A549 (cell line): Measurements from ENCODE around the gene NFX1. TPM values are rescaled to one million over a fixed set of nuclear protein-coding genes. Genes with fewer than 3 reads are reported as not detected.
"Not testable (repeated sequence)": the region's sequence is repeated elsewhere in the genome, so short reads cannot be mapped to it uniquely, and the experiment has no call there.

Source experiments
- ATAC-seq, 2 experiments: fragments of 200-7000 bp in 1 of 2; fragments of >200 bp in 1 of 2; cut with Nextera tagmentation in 1 of 2; cut with Tn5 transposase in 1 of 2; 3 replicates each; pipeline versions ENCODE4 v1.8.0 to v1.9.1; 2018 to 2020; ENCODE audit warnings: mild to moderate bottlenecking in 1 of 2, moderate library complexity in 1 of 2
- CTCF ChIA-PET: fragments of 300-600 bp; sonication (Branson Sonifier 250); formaldehyde crosslinking; extraction: SDS; loops from one replicate; lab custom pipeline; 2021; ENCODE audit warnings: antibody characterized with exemption, inconsistent platforms; lab: Yijun Ruan, JAX
- POLR2A ChIA-PET: fragments of 350-600 bp; formaldehyde crosslinking; extraction: SDS; loops from one replicate; lab custom pipeline; 2021; ENCODE audit warnings: antibody characterized with exemption, inconsistent platforms; lab: Yijun Ruan, JAX
- DNase-seq, 2 experiments: peaks; one replicate each; pipeline versions ENCODE4 v3.0.0 to v3.0.0-alpha.2; 2011 to 2016; ENCODE audit warnings: low read depth in 1 of 2, low spot score in 1 of 2
- FAIRE-seq: peaks from 2 replicates; lab custom pipeline; 2011; peaks lifted over from hg19 to GRCh38; lab: Jason Lieb, UNC
- H3K27ac ChIP-seq, 2 experiments: fragments of >200 bp; sonication (Bioruptor Twin); formaldehyde crosslinking; 3 replicates each; pipeline ENCODE4 v1.5.1; 2016 to 2017
- H3K4me1 ChIP-seq: fragments of >200 bp; sonication (Bioruptor Twin); formaldehyde crosslinking; 3 replicates; pipeline ENCODE4 v1.6.1; 2016
- H3K4me2 ChIP-seq: fragments of >200 bp; sonication (Bioruptor Twin); formaldehyde crosslinking; 3 replicates; pipeline ENCODE4 v1.6.1; 2016
- H3K4me3 ChIP-seq: fragments of >200 bp; sonication (Bioruptor Twin); formaldehyde crosslinking; 3 replicates; pipeline ENCODE4 v1.5.1; 2016
- H3K9me3 ChIP-seq: fragments of >200 bp; sonication (Bioruptor Twin); formaldehyde crosslinking; 3 replicates; pipeline ENCODE4 v1.6.1; 2016
- BHLHE40 ChIP-seq: IDR thresholded peaks from 2 replicates; pipeline ENCODE4 v1.6.1; 2012; ENCODE audit warnings: low read depth, low read length, inconsistent platforms
- CBX2 ChIP-seq: fragments of 200-600 bp; sonication (generic); IDR thresholded peaks from 2 replicates; pipeline ENCODE4 v1.6.1; 2016; ENCODE audit warnings: low read depth, mild to moderate bottlenecking, borderline replicate concordance
- CBX8 ChIP-seq: fragments of 200-600 bp; sonication (generic); IDR thresholded peaks from 2 replicates; pipeline ENCODE4 v1.6.1; 2016
- CHD4 ChIP-seq: fragments of 200-600 bp; sonication (generic); IDR thresholded peaks from 2 replicates; pipeline ENCODE4 v1.6.1; 2016; ENCODE audit warnings: antibody characterized with exemption, mild to moderate bottlenecking, borderline replicate concordance
- EHF ChIP-seq: fragments of 250-450 bp; sonication (Bioruptor Pico); IDR thresholded peaks from 2 replicates; pipeline ENCODE4 v1.5.0; 2020; ENCODE audit warnings: mild to moderate bottlenecking
- ELK1 ChIP-seq: fragments of 150-350 bp; IDR thresholded peaks from 2 replicates; pipeline ENCODE4 v1.6.1; 2014; ENCODE audit warnings: low read depth, mild to moderate bottlenecking, low read length
- ESRRA ChIP-seq: fragments of 150-350 bp; IDR thresholded peaks from 2 replicates; pipeline ENCODE4 v1.6.1; 2014; ENCODE audit warnings: mild to moderate bottlenecking, low read length, borderline replicate concordance
- HOXA7 ChIP-seq: fragments of 250-450 bp; sonication (Bioruptor Pico); IDR thresholded peaks from 2 replicates; pipeline ENCODE4 v1.5.0; 2020; ENCODE audit warnings: mild to moderate bottlenecking, moderate library complexity
- HOXB13 ChIP-seq: fragments of 250-450 bp; sonication (Bioruptor Pico); IDR thresholded peaks from 2 replicates; pipeline ENCODE4 v1.5.0; 2020; ENCODE audit warnings: low read depth, mild to moderate bottlenecking, moderate library complexity
- KDM5A ChIP-seq: fragments of 200-600 bp; sonication (generic); IDR thresholded peaks from 2 replicates; pipeline ENCODE4 v1.6.1; 2016; ENCODE audit warnings: antibody characterized with exemption, mild to moderate bottlenecking
- NR3C1 ChIP-seq: fragments of >200 bp; sonication (Bioruptor Twin); formaldehyde crosslinking; IDR thresholded peaks from 3 replicates; pipeline ENCODE4 v1.6.1; 2017
- SMC3 ChIP-seq: fragments of >200 bp; sonication (Bioruptor Twin); formaldehyde crosslinking; IDR thresholded peaks from 3 replicates; pipeline ENCODE4 v1.6.1; 2018; ENCODE audit warnings: inconsistent platforms
- TP53 ChIP-seq: fragments of 250-450 bp; sonication (Bioruptor Pico); IDR thresholded peaks from 2 replicates; pipeline ENCODE4 v1.5.0; 2021; ENCODE audit warnings: mild to moderate bottlenecking, moderate library complexity
- ZC3H11A ChIP-seq: fragments of 450-650 bp; IDR thresholded peaks from 2 replicates; pipeline ENCODE4 v1.6.1; 2014; ENCODE audit warnings: antibody characterized with exemption, mild to moderate bottlenecking
- ZFP36 ChIP-seq: fragments of 450-650 bp; IDR thresholded peaks from 2 replicates; pipeline ENCODE4 v1.6.1; 2014; ENCODE audit warnings: borderline replicate concordance; ENCODE audit not compliant: partially characterized antibody
- WGBS: methylation state at CpG from one replicate; pipeline ENCODE4 v1.1.6; 2017; ENCODE audit errors: missing lambda C conversion rate; 5-methylcytosine and 5-hydroxymethylcytosine counted together
- polyA plus RNA-seq, 4 experiments: library from polyadenylated mRNA; depleted of rRNA in 3 of 4; stranded (reverse); fragments of >200 nt; fragmentation: RNase III in 1 of 4; extraction: RNeasy Plus Mini Kit Qiagen cat#74134 plus additional on column Dnase treatment in 1 of 4; gene quantifications; 2 replicates in 3 of 4; 3 replicates in 1 of 4; pipeline ENCODE4 v1.2.3, GENCODE V29; 2011 to 2017
- TF ChIP-seq, protein P1 (sequence below): fragments of 250-450 bp; sonication (Bioruptor Pico); IDR thresholded peaks from 2 replicates; pipeline ENCODE4 v1.5.0; 2021; ENCODE audit warnings: mild to moderate bottlenecking, moderate library complexity, borderline replicate concordance
- TF ChIP-seq, protein P2 (sequence below): fragments of >200 bp; sonication (Bioruptor Twin); formaldehyde crosslinking; IDR thresholded peaks from 2 replicates; pipeline ENCODE4 v1.6.1; 2016
- TF ChIP-seq, protein P3 (sequence below): fragments of 250-450 bp; sonication (Bioruptor Pico); IDR thresholded peaks from 2 replicates; pipeline ENCODE4 v1.5.0; 2020; ENCODE audit warnings: low read depth, mild to moderate bottlenecking, moderate library complexity
- TF ChIP-seq, protein P4 (sequence below): IDR thresholded peaks from 2 replicates; pipeline ENCODE4 v1.6.1; 2012

NFX1 gene
- polyA plus RNA-seq, 2 of the 4 experiments (the other 2 are of a cell fraction) = 24.8 to 41.2 TPM

- POLR2A ChIA-PET = no interaction called here
- Histone ChIP-seq H3K4me3 (no peak overlapping the region), H3K4me2 (no peak overlapping the region), H3K4me1 (peaks cover 42% of the 10 kb centered on the region)
- no peak for FAIRE-seq
- TF ChIP-seq, protein P1, sequence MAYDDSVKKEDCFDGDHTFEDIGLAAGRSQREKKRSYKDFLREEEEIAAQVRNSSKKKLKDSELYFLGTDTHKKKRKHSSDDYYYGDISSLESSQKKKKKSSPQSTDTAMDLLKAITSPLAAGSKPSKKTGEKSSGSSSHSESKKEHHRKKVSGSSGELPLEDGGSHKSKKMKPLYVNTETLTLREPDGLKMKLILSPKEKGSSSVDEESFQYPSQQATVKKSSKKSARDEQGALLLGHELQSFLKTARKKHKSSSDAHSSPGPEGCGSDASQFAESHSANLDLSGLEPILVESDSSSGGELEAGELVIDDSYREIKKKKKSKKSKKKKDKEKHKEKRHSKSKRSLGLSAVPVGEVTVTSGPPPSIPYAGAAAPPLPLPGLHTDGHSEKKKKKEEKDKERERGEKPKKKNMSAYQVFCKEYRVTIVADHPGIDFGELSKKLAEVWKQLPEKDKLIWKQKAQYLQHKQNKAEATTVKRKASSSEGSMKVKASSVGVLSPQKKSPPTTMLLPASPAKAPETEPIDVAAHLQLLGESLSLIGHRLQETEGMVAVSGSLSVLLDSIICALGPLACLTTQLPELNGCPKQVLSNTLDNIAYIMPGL (CRISPR knock-in tag) = no peak
- TF ChIP-seq BHLHE40 = no peak
- TF ChIP-seq SMC3 = no peak
- TF ChIP-seq, protein P2, sequence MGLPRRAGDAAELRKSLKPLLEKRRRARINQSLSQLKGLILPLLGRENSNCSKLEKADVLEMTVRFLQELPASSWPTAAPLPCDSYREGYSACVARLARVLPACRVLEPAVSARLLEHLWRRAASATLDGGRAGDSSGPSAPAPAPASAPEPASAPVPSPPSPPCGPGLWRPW = no peak
- no peak for TF ChIP-seq NR3C1
- TF ChIP-seq ESRRA = no peak
- TF ChIP-seq ZFP36 = no peak
- TF ChIP-seq CHD4 = no peak
- TF ChIP-seq EHF (CRISPR knock-in tag) = no peak
- TF ChIP-seq CBX2 = no peak
- TF ChIP-seq CBX8 = no peak
- TF ChIP-seq, protein P3, sequence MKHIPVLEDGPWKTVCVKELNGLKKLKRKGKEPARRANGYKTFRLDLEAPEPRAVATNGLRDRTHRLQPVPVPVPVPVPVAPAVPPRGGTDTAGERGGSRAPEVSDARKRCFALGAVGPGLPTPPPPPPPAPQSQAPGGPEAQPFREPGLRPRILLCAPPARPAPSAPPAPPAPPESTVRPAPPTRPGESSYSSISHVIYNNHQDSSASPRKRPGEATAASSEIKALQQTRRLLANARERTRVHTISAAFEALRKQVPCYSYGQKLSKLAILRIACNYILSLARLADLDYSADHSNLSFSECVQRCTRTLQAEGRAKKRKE (CRISPR knock-in tag) = no peak
- TF ChIP-seq ELK1 = no peak
- no peak for TF ChIP-seq HOXB13 (CRISPR knock-in tag)
- no peak for TF ChIP-seq TP53 (CRISPR knock-in tag)
- no peak for TF ChIP-seq KDM5A
- TF ChIP-seq, all 56 proteins: peak for 0
- CTCF ChIA-PET = interaction anchor here (0.6 to 5.8 kb wide), 5 partner anchors 28 to 81 kb away, joined by 3 to 32 read pairs (median 3); no protein-coding TSS in a partner anchor
- WGBS = 72% methylated on average over 2 of the region's 2 CpGs
- Histone ChIP-seq H3K9me3 (no peaks in the 10 kb centered on the region), H3K27ac (peak overlapping the region; percentile 85; a peak in 3 of 6 replicates)
- DNase-seq = no peak
- ATAC-seq = no peak
Measured at GRCh38 chr9:33332011-33332410, 41.7 kb downstream of the NFX1 start.

DNA sequence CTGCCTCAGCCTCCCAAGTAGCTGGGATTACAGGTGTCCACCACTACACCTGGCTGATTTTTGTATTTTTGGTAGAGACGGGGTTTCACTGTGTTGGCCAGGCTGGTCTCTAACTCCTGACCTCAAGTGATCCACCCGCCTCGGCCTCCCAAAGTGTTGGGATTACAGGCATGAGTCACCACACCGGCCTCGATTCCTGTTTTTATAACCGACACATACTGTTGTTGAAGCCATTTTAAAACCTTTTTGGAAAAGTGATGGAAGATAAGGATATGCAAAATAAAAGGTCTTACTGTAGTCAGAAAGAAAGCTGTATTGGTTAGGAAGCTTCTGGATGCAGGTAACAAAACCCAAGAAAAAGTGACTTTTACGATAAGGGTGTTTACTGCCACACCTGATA is 42.6 kb downstream of the NFX1 start:
- DNase-seq, ATAC-seq, H3K4me2 ChIP-seq, H3K9me3 ChIP-seq, FAIRE-seq, H3K27ac ChIP-seq, POLR2A ChIA-PET, H3K4me3 ChIP-seq: not testable (repeated sequence)
- peaks cover 37% of the 10 kb centered on the region for H3K4me1 ChIP-seq
- CTCF ChIA-PET = interaction anchor here (0.6 to 5.8 kb wide), 8 partner anchors 29 to 1760 kb away, joined by 3 to 32 read pairs (median 3); partner anchors contain the start of gene AQP3
- WGBS = 90% methylated on average over 7 of the region's 7 CpGs

DNA sequence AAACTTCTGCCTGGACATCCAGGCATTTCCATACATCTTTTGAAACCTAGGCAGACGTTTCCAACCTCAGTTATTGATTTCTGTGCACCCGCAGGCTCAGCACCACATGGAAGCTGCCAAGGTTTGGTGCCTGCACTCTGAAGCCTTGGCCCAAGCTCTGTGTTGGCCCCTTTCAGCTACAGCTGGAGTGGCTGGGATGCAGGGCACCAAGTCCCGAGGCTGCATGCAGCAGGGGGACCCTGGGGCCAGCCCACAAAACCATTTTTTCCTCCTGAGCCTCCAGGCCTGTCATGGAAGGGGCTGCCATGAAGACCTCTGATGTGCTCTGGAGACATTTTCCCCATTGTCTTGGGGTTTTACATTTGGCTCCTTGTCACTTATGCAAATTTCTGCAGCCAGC is 49.9 kb downstream of the NFX1 start:
- H3K4me3 ChIP-seq = no peak overlapping the region
- no peak overlapping the region for H3K27ac ChIP-seq
- ATAC-seq (no peak), FAIRE-seq (no peak), DNase-seq (no peak)
- ChIA-PET POLR2A (no interaction called here), CTCF (interaction anchor here (0.6 to 1.3 kb wide), 3 partner anchors 10 to 595 kb away, joined by 3 read pairs; no protein-coding TSS in a partner anchor)
- WGBS = 98% methylated on average over 3 of the region's 3 CpGs
- H3K9me3 ChIP-seq = peaks cover 32% of the 10 kb centered on the region
- H3K4me1 ChIP-seq = no peaks in the 10 kb centered on the region
- no peak for TF ChIP-seq HOXA7 (CRISPR knock-in tag)
- no peak for TF ChIP-seq ZC3H11A
- TF ChIP-seq NR3C1 = no peak
- TF ChIP-seq, protein P3 (CRISPR knock-in tag) = no peak
- peak; percentile 98 for TF ChIP-seq ZFP36
- TF ChIP-seq, protein P4, sequence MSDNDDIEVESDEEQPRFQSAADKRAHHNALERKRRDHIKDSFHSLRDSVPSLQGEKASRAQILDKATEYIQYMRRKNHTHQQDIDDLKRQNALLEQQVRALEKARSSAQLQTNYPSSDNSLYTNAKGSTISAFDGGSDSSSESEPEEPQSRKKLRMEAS = no peak
- H3K4me2 ChIP-seq = no peak overlapping the region
